GM18511 (cell line): Measurements from ENCODE around the gene RERE.
"Not testable (repeated sequence)": the region's sequence is repeated elsewhere in the genome, so short reads cannot be mapped to it uniquely, and the experiment has no call there.

ENCODE experiments used
- ATAC-seq: cut with Tn5 transposase; IDR thresholded peaks from one replicate; pipeline ENCODE4 v1.9.1; 2021; ENCODE audit warnings: mild to moderate bottlenecking, moderate library complexity; ENCODE audit not compliant: unreplicated experiment

Gene RERE

GRCh38 chr1:8809342-8809736, 8.1 kb downstream of the RERE start:
- ATAC-seq: no peak

- ATAC-seq: no peak
These were observed 10.4 kb downstream of the RERE start for GRCh38 chr1:8807004-8807403.

GRCh38 chr1:8800416-8800815, 17.0 kb downstream of the RERE start:
- no peak for ATAC-seq

GRCh38 chr1:8797216-8797615, 20.2 kb downstream of the RERE start:
- ATAC-seq: no peak

GRCh38 chr1:8796812-8797211, 20.6 kb downstream of the RERE start:
- no peak for ATAC-seq

GRCh38 chr1:8794605-8795004, 22.8 kb downstream of the RERE start:
- ATAC-seq: no peak

GRCh38 chr1:8791819-8792218, 25.6 kb downstream of the RERE start:
- ATAC-seq: no peak

GRCh38 chr1:8790987-8791386, 26.5 kb downstream of the RERE start:
- ATAC-seq: no peak

GRCh38 chr1:8790478-8790877, 27.0 kb downstream of the RERE start:
- no peak for ATAC-seq

- ATAC-seq: no peak
These were observed 27.9 kb downstream of the RERE start for GRCh38 chr1:8789314-8790214.

- no peak for ATAC-seq
These were observed 30.2 kb downstream of the RERE start for GRCh38 chr1:8787218-8787617.

- ATAC-seq: not testable (repeated sequence)
These were observed 31.2 kb downstream of the RERE start for GRCh38 chr1:8786204-8786603.

GRCh38 chr1:8782955-8783354, 34.5 kb downstream of the RERE start:
- no peak for ATAC-seq

GRCh38 chr1:8782001-8782620, 35.3 kb downstream of the RERE start:
- ATAC-seq: no peak

GRCh38 chr1:8780405-8780804, 37.0 kb downstream of the RERE start:
- no peak for ATAC-seq

- no peak for ATAC-seq
These were observed 39.6 kb downstream of the RERE start for GRCh38 chr1:8777867-8778266.

- no peak for ATAC-seq
These were observed 41.3 kb downstream of the RERE start for GRCh38 chr1:8776104-8776503.

GRCh38 chr1:8767006-8767405, 50.4 kb downstream of the RERE start:
- ATAC-seq: no peak

- ATAC-seq: no peak
These were observed 52.2 kb downstream of the RERE start for GRCh38 chr1:8765198-8765597.

GRCh38 chr1:8764293-8764937, 53.0 kb downstream of the RERE start:
- peak; percentile 36 for ATAC-seq

GRCh38 chr1:8763888-8764287, 53.6 kb downstream of the RERE start:
- ATAC-seq: peak; percentile 59

GRCh38 chr1:8754993-8755392, 62.4 kb downstream of the RERE start:
- ATAC-seq: no peak
